DND-41 (cell line): ENCODE results near the gene LMO1.

ENCODE experiments used
- ATAC-seq: fragments of 200-7000 bp; cut with Tn5 transposase; 3 replicates; pipeline ENCODE4 v1.9.1; 2021; ENCODE audit warnings: low read depth; ENCODE audit not compliant: insufficient read depth
- DNase-seq: peaks from one replicate; pipeline ENCODE4 v3.0.0-alpha.2; 2020
- H2AFZ ChIP-seq: 2 replicates; pipeline ENCODE4 v1.6.0; 2012; ENCODE audit warnings: low read depth, low read length
- H3K27ac ChIP-seq: 2 replicates; pipeline ENCODE4 v1.5.1; 2012; ENCODE audit warnings: low read length, inconsistent platforms
- H3K27me3 ChIP-seq: fragments of 200-600 bp; sonication (generic); 2 replicates; pipeline ENCODE4 v1.6.0; 2012; ENCODE audit warnings: low read length, mild to moderate bottlenecking, inconsistent platforms; ENCODE audit not compliant: insufficient read depth, poor library complexity
- H3K36me3 ChIP-seq: 2 replicates; pipeline ENCODE4 v1.5.1; 2012; ENCODE audit warnings: low read length, inconsistent platforms; ENCODE audit not compliant: insufficient read depth
- H3K4me1 ChIP-seq: 2 replicates; pipeline ENCODE4 v1.5.1; 2012; ENCODE audit warnings: mild to moderate bottlenecking, low read length; ENCODE audit not compliant: insufficient read depth
- H3K4me2 ChIP-seq: 2 replicates; pipeline ENCODE4 v1.6.0; 2012; ENCODE audit warnings: mild to moderate bottlenecking, moderate library complexity, low read length, inconsistent platforms; ENCODE audit not compliant: insufficient read depth
- H3K4me3 ChIP-seq, 2 experiments: fragments of 200-600 bp in 1 of 2; shearing (Covaris generic) in 1 of 2; 2 replicates each; pipeline ENCODE4 v1.5.1; 2012 to 2016; ENCODE audit warnings: inconsistent platforms in 2 of 2, low read length in 2 of 2, mild to moderate bottlenecking in 2 of 2, low read depth in 1 of 2, moderate library complexity in 1 of 2
- H3K79me2 ChIP-seq: 2 replicates; pipeline ENCODE4 v1.6.0; 2012; ENCODE audit warnings: low read length, inconsistent platforms; ENCODE audit not compliant: insufficient read depth
- H3K9ac ChIP-seq: 2 replicates; pipeline ENCODE4 v1.6.0; 2012; ENCODE audit warnings: low read depth, mild to moderate bottlenecking, inconsistent platforms, low read length, moderate library complexity
- H3K9me3 ChIP-seq: 2 replicates; pipeline ENCODE4 v1.5.1; 2012; ENCODE audit warnings: low read length, moderate library complexity, mild to moderate bottlenecking, inconsistent platforms; ENCODE audit not compliant: insufficient read depth, severe bottlenecking
- H4K20me1 ChIP-seq: 2 replicates; pipeline ENCODE4 v1.6.0; 2012; ENCODE audit warnings: low read length; ENCODE audit not compliant: insufficient read depth
- EZH2 ChIP-seq: IDR thresholded peaks from 3 replicates; pipeline ENCODE4 v1.6.1; 2012; ENCODE audit warnings: borderline replicate concordance, low read depth, mild to moderate bottlenecking, moderate library complexity, low read length, inconsistent platforms; ENCODE audit not compliant: severe bottlenecking
- TF ChIP-seq, protein P1 (sequence below): IDR thresholded peaks from 2 replicates; pipeline ENCODE4 v1.5.1; 2012; ENCODE audit warnings: borderline replicate concordance, low read length, moderate library complexity, mild to moderate bottlenecking; ENCODE audit not compliant: poor library complexity, severe bottlenecking; ENCODE audit errors: extremely low read depth

Gene LMO1

DNA sequence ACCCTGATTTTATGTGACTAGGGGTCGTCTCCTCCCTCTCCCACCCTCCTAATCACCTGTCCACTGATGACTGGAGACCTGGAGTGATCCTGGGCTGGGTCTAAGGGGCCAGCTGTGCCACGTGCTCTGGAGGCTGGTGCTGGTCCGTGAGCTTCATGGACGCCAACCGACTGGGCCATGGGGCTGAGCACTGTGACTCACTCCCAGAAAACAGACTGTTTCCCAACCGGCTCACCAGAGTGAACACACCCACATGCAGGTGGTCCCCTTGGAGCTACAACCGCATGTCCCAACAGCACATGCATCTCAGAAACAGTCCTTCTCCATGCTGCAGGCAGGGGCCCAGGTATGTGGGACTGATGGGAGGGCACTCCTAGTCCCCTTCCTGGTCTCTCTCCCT lies 14.0 kb upstream of the LMO1 start:
- Histone ChIP-seq H3K27me3 (peaks cover 2% of the 10 kb centered on the region), H3K79me2 (no peaks in the 10 kb centered on the region)
- no peak for TF ChIP-seq EZH2
- TF ChIP-seq, protein P1, sequence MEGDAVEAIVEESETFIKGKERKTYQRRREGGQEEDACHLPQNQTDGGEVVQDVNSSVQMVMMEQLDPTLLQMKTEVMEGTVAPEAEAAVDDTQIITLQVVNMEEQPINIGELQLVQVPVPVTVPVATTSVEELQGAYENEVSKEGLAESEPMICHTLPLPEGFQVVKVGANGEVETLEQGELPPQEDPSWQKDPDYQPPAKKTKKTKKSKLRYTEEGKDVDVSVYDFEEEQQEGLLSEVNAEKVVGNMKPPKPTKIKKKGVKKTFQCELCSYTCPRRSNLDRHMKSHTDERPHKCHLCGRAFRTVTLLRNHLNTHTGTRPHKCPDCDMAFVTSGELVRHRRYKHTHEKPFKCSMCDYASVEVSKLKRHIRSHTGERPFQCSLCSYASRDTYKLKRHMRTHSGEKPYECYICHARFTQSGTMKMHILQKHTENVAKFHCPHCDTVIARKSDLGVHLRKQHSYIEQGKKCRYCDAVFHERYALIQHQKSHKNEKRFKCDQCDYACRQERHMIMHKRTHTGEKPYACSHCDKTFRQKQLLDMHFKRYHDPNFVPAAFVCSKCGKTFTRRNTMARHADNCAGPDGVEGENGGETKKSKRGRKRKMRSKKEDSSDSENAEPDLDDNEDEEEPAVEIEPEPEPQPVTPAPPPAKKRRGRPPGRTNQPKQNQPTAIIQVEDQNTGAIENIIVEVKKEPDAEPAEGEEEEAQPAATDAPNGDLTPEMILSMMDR = no peak

DNA sequence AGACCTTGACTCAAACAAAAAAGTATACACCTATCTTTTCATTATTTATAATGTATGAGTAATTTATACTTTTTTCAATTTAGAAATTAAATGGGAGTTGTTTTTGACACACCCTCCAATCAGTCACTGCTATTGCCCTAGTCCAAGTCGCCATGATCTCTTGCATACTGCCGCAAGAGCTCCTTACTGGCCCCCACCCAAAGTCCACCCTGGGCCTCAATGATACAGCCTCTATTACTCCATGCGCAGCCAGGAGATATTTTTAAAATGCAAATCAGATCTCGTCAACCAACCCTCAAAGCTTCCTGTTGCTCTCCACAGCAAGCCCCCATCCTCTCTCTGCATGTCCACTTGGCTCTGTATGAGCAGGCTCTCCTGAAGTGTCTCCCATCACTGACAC lies 12.8 kb upstream of the LMO1 start:
- H3K4me3 ChIP-seq = no peak overlapping the region
- TF ChIP-seq, protein P1 = no peak
- no peak for TF ChIP-seq EZH2
- H3K27ac ChIP-seq = no peak overlapping the region
- H3K9ac ChIP-seq = no peak overlapping the region
- DNase-seq = no peak
- no peak overlapping the region for H2AFZ ChIP-seq
- H3K9me3 ChIP-seq = no peaks in the 10 kb centered on the region
- no peaks in the 10 kb centered on the region for H3K36me3 ChIP-seq
- no peaks in the 10 kb centered on the region for H3K4me1 ChIP-seq
- no peak for ATAC-seq
- no peaks in the 10 kb centered on the region for H4K20me1 ChIP-seq
- peaks cover 3% of the 10 kb centered on the region for H3K27me3 ChIP-seq
- no peaks in the 10 kb centered on the region for H3K79me2 ChIP-seq
- H3K4me2 ChIP-seq = no peak overlapping the region

More for the DNA sequence above, 14.0 kb upstream of the LMO1 start:
- no peak overlapping the region for H2AFZ ChIP-seq
- H3K4me2 ChIP-seq = no peak overlapping the region
- no peaks in the 10 kb centered on the region for H3K9me3 ChIP-seq
- H3K4me3 ChIP-seq = no peak overlapping the region
- H3K36me3 ChIP-seq = no peaks in the 10 kb centered on the region
- no peak for DNase-seq
- H3K4me1 ChIP-seq = no peaks in the 10 kb centered on the region
- ATAC-seq = no peak
- H3K9ac ChIP-seq = no peak overlapping the region
- H4K20me1 ChIP-seq = no peaks in the 10 kb centered on the region
- H3K27ac ChIP-seq = no peak overlapping the region

DNA sequence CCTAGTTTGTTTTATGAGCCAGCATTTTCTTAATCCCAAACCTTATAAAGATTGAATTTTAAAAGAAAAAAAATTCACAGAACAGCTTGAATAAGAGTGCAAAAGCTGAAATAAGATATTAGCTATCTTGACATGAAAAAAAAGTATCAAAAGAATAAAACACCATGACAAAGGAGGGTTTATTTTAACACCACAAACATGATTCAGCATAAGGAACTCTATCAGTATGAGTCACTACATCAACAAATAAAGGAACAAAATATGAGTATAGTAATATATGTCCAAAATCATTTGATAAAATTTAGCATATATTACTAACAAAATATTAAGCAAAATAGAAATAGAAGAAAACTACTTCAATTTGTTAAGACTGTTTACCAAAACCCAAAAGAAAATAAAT lies 9.6 kb upstream of the LMO1 start:
- Histone ChIP-seq H2AFZ (no peak overlapping the region), H4K20me1 (no peaks in the 10 kb centered on the region), H3K79me2 (no peaks in the 10 kb centered on the region), H3K9ac (no peak overlapping the region), H3K27ac (no peak overlapping the region), H3K36me3 (no peaks in the 10 kb centered on the region), H3K4me2 (no peak overlapping the region), H3K9me3 (no peaks in the 10 kb centered on the region), H3K27me3 (peaks cover 3% of the 10 kb centered on the region), H3K4me3 (no peak overlapping the region), H3K4me1 (no peaks in the 10 kb centered on the region)
- TF ChIP-seq EZH2 = no peak
- TF ChIP-seq, protein P1 = no peak
- ATAC-seq (no peak), DNase-seq (no peak)
